ENCODE measurements around the gene NNT. TPM values are rescaled to one million over a fixed set of nuclear protein-coding genes. Genes with fewer than 3 reads are reported as not detected.

The NNT gene
- total and polyA plus RNA-seq, 10 of the 15 experiments (the other 5 are each of a cell fraction or from before 2014, with no cell fraction given): 20.8 to 73.1 (median 51.9) TPM

DNA sequence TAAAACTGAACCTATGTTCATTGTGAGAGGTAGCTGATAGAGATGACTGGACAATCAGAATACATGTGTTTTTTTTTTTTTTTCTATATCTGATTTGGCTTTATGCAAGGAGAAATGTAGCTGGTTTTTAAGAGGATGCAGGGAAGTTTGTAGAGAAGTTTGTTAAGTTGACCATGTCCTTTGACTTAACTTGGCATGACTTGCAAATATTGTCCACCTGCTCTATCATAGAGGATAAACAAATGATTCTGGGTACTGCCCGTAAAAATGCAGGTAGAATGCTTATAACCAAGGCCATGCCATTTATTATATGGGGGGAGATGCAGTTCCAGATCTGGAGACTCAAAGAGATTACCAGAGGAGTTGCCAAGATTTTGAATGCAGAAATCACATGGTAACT lies 13.7 kb upstream of the NNT start (continued):
- TF ChIP-seq IRF5 (IDR thresholded peaks at IDR 0.05; ENCODE audit: borderline replicate concordance) (no peak), ZNF384 (IDR thresholded peaks at IDR 0.05; ENCODE audit: borderline replicate concordance, low read depth, low read length) (no peak), GATAD2B (conservative IDR thresholded peaks at IDR 0.05; ENCODE audit: low read depth) (no peak), YBX1 (IDR thresholded peaks at IDR 0.05) (no peak)
- TF ChIP-seq, protein P1, sequence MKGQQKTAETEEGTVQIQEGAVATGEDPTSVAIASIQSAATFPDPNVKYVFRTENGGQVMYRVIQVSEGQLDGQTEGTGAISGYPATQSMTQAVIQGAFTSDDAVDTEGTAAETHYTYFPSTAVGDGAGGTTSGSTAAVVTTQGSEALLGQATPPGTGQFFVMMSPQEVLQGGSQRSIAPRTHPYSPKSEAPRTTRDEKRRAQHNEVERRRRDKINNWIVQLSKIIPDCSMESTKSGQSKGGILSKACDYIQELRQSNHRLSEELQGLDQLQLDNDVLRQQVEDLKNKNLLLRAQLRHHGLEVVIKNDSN (IDR thresholded peaks at IDR 0.05; ENCODE audit: borderline replicate concordance, extremely low read length, insufficient read depth, low read depth, low read length): no peak

DNA sequence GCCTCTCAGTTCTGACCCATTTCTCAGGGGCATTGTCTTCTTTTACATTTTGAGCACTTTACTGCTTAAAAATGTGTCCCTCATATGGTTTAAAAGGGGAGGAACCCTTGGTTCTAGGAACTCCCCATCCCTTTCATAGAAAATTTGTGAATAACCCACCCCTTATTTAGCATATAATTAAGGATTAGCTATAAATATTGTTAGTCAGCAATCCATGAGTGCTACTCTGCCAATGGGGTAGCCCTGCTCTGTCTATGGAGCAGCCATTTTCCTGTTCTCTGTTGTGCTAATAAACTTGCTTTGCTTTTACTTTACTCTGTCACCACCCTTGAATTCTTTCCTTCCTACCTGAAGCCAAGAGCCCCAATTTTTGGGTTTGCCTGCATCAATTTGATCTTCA lies 12.3 kb upstream of the NNT start:
- Histone ChIP-seq H3K9ac (ENCODE audit: control insufficient read depth, insufficient read depth, low read length) (no peak overlapping the region), H3K36me3 (ENCODE audit: control insufficient read depth in 2 of 2, insufficient read depth in 2 of 2, low read length in 1 of 2) (no peaks in the 10 kb centered on the region; a peak in 1 of 4 replicates), H2AFZ (ENCODE audit: control insufficient read depth, low read depth, low read length) (no peak overlapping the region), H3K9me3 (replicated peaks; ENCODE audit: control insufficient read depth, insufficient read depth, low read length) (no peaks in the 10 kb centered on the region), H3K79me2 (ENCODE audit: control insufficient read depth, insufficient read depth, low read length) (no peaks in the 10 kb centered on the region), H3K4me2 (ENCODE audit: control insufficient read depth, insufficient read depth) (no peak overlapping the region), H3K27ac (ENCODE audit: control insufficient read depth, insufficient read depth) (no peak overlapping the region), H3K4me3 (no peak overlapping the region), H3K27me3 (replicated peaks in 1 of 2; ENCODE audit: control insufficient read depth in 2 of 2, insufficient read depth in 2 of 2, low read length in 1 of 2) (no peaks in the 10 kb centered on the region), H3K4me1 (ENCODE audit: control insufficient read depth, insufficient read depth, low read length) (peaks cover 6% of the 10 kb centered on the region; the same call in 1 of the 2 replicates), H4K20me1 (ENCODE audit: control insufficient read depth, insufficient read depth) (no peaks in the 10 kb centered on the region)
- no peak for TF ChIP-seq MEF2A (IDR thresholded peaks at IDR 0.05; ENCODE audit: insufficient read depth, low read depth, low read length)
- no peak for TF ChIP-seq RELB (IDR thresholded peaks at IDR 0.05; ENCODE audit: low read depth)
- ChIA-PET SMC1A (ENCODE audit: uncharacterized antibody, unreplicated experiment) (interaction anchor here (1.1 to 2.0 kb wide), 2 partner anchors 9 to 78 kb away, joined by 3 to 9 read pairs; no protein-coding TSS in a partner anchor), CTCF (interaction anchor here (1.3 kb wide), 1 partner anchor 10 kb away, joined by 5 read pairs; no protein-coding TSS in a partner anchor), RAD21 (ENCODE audit: unreplicated experiment) (no interaction called here), POLR2A (interaction anchor here (1.3 kb wide), 2 partner anchors 10 to 12 kb away, joined by 4 to 7 read pairs; no protein-coding TSS in a partner anchor)
- no peak for FAIRE-seq
- DNase-seq (ENCODE audit: low read depth, low spot score): no peak
- no TSS peak for BruUV-seq (replicated peaks)
- intact Hi-C loops (cut with micrococcal nuclease; ENCODE audit: unreplicated experiment): no loop called here
- in situ Hi-C loops (cut with MboI): no loop called here
- ATAC-seq: no peak

All from GM12878 (cell line).